ENCODE measurements around the gene TRAM2. TPM values are rescaled to one million over a fixed set of nuclear protein-coding genes. Genes with fewer than 3 reads are reported as not detected.
"Not testable (repeated sequence)": the region's sequence is repeated elsewhere in the genome, so short reads cannot be mapped to it uniquely, and the experiment has no call there.

Gene TRAM2
- total RNA-seq, 1 experiment from 2014 or later = 28.4 TPM

- no peak for DNase-seq
- no peak overlapping the region for H3K4me3 ChIP-seq
- no peaks in the 10 kb centered on the region; the same call in 1 of the 2 replicates for H3K9me3 ChIP-seq (replicated peaks)
- no peak overlapping the region for H3K27ac ChIP-seq
- no peaks in the 10 kb centered on the region for H3K27me3 ChIP-seq
- H3K4me1 ChIP-seq = peaks cover 4% of the 10 kb centered on the region
- no peaks in the 10 kb centered on the region for H3K36me3 ChIP-seq
These were observed 101.6 kb downstream of the TRAM2 start for GRCh38 chr6:52475307-52475706.

GRCh38 chr6:52474173-52474572 is 102.7 kb downstream of the TRAM2 start:
- Histone ChIP-seq H3K27ac (no peak overlapping the region), H3K4me3 (no peak overlapping the region), H3K27me3 (no peaks in the 10 kb centered on the region), H3K4me1 (peaks cover 6% of the 10 kb centered on the region), H3K36me3 (no peaks in the 10 kb centered on the region), H3K9me3 (replicated peaks) (no peaks in the 10 kb centered on the region; the same call in 1 of the 2 replicates)
- no peak for DNase-seq

GRCh38 chr6:52461194-52461593 is 115.7 kb downstream of the TRAM2 start:
- H3K4me1 ChIP-seq; H3K27me3 ChIP-seq; H3K9me3 ChIP-seq (replicated peaks); H3K4me3 ChIP-seq; H3K36me3 ChIP-seq; DNase-seq; H3K27ac ChIP-seq: not testable (repeated sequence)

- H3K4me3 ChIP-seq = no peak overlapping the region
- H3K27ac ChIP-seq = no peak overlapping the region
- H3K9me3 ChIP-seq (replicated peaks) = no peaks in the 10 kb centered on the region
- H3K4me1 ChIP-seq = no peaks in the 10 kb centered on the region
- no peak for DNase-seq
- peaks cover 4% of the 10 kb centered on the region; the same call in 1 of the 2 replicates for H3K36me3 ChIP-seq
- H3K27me3 ChIP-seq = no peaks in the 10 kb centered on the region
These were observed 119.8 kb downstream of the TRAM2 start for GRCh38 chr6:52457096-52457495.

- Histone ChIP-seq H3K9me3 (replicated peaks) (peaks cover 9% of the 10 kb centered on the region; the same call in 1 of the 2 replicates), H3K4me3 (no peak overlapping the region), H3K36me3 (peaks cover 10% of the 10 kb centered on the region; the same call in 1 of the 2 replicates), H3K4me1 (no peaks in the 10 kb centered on the region), H3K27me3 (no peaks in the 10 kb centered on the region), H3K27ac (no peak overlapping the region)
- DNase-seq = no peak
These were observed 122.3 kb downstream of the TRAM2 start for GRCh38 chr6:52454556-52454955.

Other genes starting within 250 kb of the TRAM2 start
- gene PAQR8, start 214.9 kb downstream of the TRAM2 start, total RNA-seq (2014; rRNA removed; shearing (Covaris generic)) = 3.3 and 3.4 TPM in 2 replicates
- 11.7 and 14.6 TPM in 2 replicates for gene EFHC1, start 156.7 kb downstream of the TRAM2 start, total RNA-seq (2014; rRNA removed; shearing (Covaris generic))
- 18.5 and 21.7 TPM in 2 replicates for gene TMEM14A, start 94.1 kb upstream of the TRAM2 start, total RNA-seq (2014; rRNA removed; shearing (Covaris generic))
- not detected in 2 replicates for gene GSTA2, start 186.4 kb upstream of the TRAM2 start, total RNA-seq (2014; rRNA removed; shearing (Covaris generic))
- gene GSTA1, start 226.8 kb upstream of the TRAM2 start, total RNA-seq (2014; rRNA removed; shearing (Covaris generic)) = not detected in 2 replicates